Measurements from ENCODE around the gene TRIM25.

DNA sequence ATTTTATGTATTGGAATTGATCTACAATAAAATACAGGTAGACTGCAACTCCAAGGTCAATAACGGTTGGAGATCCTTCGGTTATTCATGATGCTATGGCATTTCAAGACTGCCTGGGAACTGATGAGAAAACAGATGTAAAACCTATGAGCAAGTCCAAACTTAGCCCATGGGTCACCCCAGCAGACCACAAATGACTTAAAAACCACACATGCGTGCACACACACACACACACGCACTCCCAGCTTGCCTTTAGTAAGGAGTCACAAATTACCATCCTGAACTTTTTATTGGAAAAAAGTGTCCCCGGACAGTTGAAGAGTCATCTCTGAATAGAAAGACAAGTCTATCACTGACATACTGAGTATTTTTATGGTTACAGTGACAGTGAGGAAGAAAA, 26.7 kb downstream of the TRIM25 start:
- TF ChIP-seq, protein P1, sequence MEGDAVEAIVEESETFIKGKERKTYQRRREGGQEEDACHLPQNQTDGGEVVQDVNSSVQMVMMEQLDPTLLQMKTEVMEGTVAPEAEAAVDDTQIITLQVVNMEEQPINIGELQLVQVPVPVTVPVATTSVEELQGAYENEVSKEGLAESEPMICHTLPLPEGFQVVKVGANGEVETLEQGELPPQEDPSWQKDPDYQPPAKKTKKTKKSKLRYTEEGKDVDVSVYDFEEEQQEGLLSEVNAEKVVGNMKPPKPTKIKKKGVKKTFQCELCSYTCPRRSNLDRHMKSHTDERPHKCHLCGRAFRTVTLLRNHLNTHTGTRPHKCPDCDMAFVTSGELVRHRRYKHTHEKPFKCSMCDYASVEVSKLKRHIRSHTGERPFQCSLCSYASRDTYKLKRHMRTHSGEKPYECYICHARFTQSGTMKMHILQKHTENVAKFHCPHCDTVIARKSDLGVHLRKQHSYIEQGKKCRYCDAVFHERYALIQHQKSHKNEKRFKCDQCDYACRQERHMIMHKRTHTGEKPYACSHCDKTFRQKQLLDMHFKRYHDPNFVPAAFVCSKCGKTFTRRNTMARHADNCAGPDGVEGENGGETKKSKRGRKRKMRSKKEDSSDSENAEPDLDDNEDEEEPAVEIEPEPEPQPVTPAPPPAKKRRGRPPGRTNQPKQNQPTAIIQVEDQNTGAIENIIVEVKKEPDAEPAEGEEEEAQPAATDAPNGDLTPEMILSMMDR (tag by site-specific recombination; IDR thresholded peaks at IDR 0.05): no peak
- TF ChIP-seq SCRT2 (tag by site-specific recombination; IDR thresholded peaks at IDR 0.05) (no peak), ZNF184 (tag by site-specific recombination; IDR thresholded peaks at IDR 0.05) (no peak), ZNF223 (tag by site-specific recombination; IDR thresholded peaks at IDR 0.05) (no peak), ZNF473 (tag by site-specific recombination; IDR thresholded peaks at IDR 0.05) (no peak), MZF1 (tag by site-specific recombination; IDR thresholded peaks at IDR 0.05; ENCODE audit: borderline replicate concordance) (no peak), ZNF146 (tag by site-specific recombination; IDR thresholded peaks at IDR 0.05) (no peak), ZNF621 (tag by site-specific recombination; IDR thresholded peaks at IDR 0.05) (no peak), SCRT1 (tag by site-specific recombination; IDR thresholded peaks at IDR 0.05; ENCODE audit: borderline replicate concordance) (no peak), SP2 (tag by site-specific recombination; IDR thresholded peaks at IDR 0.05) (no peak)
- TF ChIP-seq, protein P2, sequence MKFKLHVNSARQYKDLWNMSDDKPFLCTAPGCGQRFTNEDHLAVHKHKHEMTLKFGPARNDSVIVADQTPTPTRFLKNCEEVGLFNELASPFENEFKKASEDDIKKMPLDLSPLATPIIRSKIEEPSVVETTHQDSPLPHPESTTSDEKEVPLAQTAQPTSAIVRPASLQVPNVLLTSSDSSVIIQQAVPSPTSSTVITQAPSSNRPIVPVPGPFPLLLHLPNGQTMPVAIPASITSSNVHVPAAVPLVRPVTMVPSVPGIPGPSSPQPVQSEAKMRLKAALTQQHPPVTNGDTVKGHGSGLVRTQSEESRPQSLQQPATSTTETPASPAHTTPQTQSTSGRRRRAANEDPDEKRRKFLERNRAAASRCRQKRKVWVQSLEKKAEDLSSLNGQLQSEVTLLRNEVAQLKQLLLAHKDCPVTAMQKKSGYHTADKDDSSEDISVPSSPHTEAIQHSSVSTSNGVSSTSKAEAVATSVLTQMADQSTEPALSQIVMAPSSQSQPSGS (tag by site-specific recombination; IDR thresholded peaks at IDR 0.05; ENCODE audit: low read depth): no peak
- TF ChIP-seq, protein P3, sequence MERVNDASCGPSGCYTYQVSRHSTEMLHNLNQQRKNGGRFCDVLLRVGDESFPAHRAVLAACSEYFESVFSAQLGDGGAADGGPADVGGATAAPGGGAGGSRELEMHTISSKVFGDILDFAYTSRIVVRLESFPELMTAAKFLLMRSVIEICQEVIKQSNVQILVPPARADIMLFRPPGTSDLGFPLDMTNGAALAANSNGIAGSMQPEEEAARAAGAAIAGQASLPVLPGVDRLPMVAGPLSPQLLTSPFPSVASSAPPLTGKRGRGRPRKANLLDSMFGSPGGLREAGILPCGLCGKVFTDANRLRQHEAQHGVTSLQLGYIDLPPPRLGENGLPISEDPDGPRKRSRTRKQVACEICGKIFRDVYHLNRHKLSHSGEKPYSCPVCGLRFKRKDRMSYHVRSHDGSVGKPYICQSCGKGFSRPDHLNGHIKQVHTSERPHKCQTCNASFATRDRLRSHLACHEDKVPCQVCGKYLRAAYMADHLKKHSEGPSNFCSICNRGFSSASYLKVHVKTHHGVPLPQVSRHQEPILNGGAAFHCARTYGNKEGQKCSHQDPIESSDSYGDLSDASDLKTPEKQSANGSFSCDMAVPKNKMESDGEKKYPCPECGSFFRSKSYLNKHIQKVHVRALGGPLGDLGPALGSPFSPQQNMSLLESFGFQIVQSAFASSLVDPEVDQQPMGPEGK (tag by site-specific recombination; IDR thresholded peaks at IDR 0.05): no peak
